Upper lobe of right lung (tissue), 1 donor: ENCODE results near the gene EFNA5. TPM values are rescaled to one million over a fixed set of nuclear protein-coding genes. Genes with fewer than 3 reads are reported as not detected.

ENCODE experiments used
- ATAC-seq: fragments of 200-7000 bp; cut with Tn5 transposase; one replicate; pipeline ENCODE4 v1.9.1; 2020; ENCODE audit warnings: mild to moderate bottlenecking, moderate library complexity
- DNase-seq: peaks from one replicate; pipeline ENCODE4 v3.0.0-alpha.2; 2020
- H3K27ac ChIP-seq: fragments of 200-600 bp; one replicate; pipeline ENCODE4 v1.8.0; 2022
- H3K27me3 ChIP-seq: fragments of 200-600 bp; one replicate; pipeline ENCODE4 v1.8.0; 2022; ENCODE audit warnings: mild to moderate bottlenecking
- H3K36me3 ChIP-seq: fragments of 200-600 bp; one replicate; pipeline ENCODE4 v1.8.0; 2022
- H3K4me1 ChIP-seq: fragments of 200-600 bp; one replicate; pipeline ENCODE4 v1.8.0; 2022
- H3K4me3 ChIP-seq: fragments of 200-600 bp; one replicate; pipeline ENCODE4 v1.8.0; 2022; ENCODE audit warnings: mild to moderate bottlenecking
- H3K9me3 ChIP-seq: fragments of 200-600 bp; one replicate; pipeline ENCODE4 v1.8.0; 2022
- CTCF ChIP-seq: fragments of 200-600 bp; IDR thresholded peaks from one replicate; pipeline ENCODE4 v1.8.0; 2022; ENCODE audit warnings: antibody characterized with exemption
- intact Hi-C: fragments of 100-400 bp; cut with DNase I; formaldehyde crosslinking; loops from one replicate; pipeline ENCODE4 v1.11.0; 2022
- total RNA-seq: library from RNA; stranded (reverse); fragmentation: NEBNext Ultra II Directional; extraction: Animal tissue kit (Norgen Biotek cat#: 25700); gene quantifications from one replicate; pipeline ENCODE4 v1.2.1, GENCODE V29; 2021
- donor health status: DM: no; HTN: yes; CAD: no; lungs with severe emphysema.

Gene EFNA5
- total RNA-seq, 1 donor from 2014 or later = 12.0 TPM

GRCh38 chr5:107467137-107467932 is 203.4 kb downstream of the EFNA5 start:
- no peak for DNase-seq
- intact Hi-C loops = no loop called here
- H3K36me3 ChIP-seq = no peaks in the 10 kb centered on the region
- H3K9me3 ChIP-seq = no peaks in the 10 kb centered on the region
- H3K27me3 ChIP-seq = no peaks in the 10 kb centered on the region
- peaks cover 9% of the 10 kb centered on the region for H3K4me1 ChIP-seq
- no peak overlapping the region for H3K27ac ChIP-seq
- H3K4me3 ChIP-seq = no peak overlapping the region
- ATAC-seq = no peak
- TF ChIP-seq CTCF = no peak

DNA sequence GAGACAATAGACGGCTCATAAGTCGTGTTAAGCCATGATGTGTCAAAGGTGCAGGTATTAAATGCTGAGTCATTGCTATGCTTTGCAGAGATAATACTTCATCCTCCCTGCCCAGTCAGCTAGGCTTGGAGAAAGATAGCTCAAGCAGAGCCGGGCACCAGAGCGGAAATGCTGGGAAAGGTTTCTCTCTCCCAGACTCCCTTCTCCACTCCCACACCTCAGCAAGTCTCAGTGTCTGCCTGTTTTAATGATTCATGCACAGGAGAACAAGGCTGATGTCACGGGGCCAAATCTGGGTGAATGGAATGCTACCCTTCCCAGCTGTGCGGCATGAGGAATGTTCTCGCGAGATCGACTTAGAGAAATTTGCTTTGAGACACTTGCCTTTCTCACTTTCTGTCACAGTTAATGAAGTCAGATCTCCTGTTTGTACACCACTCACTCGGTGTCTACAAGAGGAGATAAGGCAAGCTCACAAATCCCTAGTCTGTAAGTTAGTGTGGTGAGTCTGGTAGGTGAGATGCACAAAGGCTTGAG is 204.4 kb downstream of the EFNA5 start:
- Histone ChIP-seq H3K4me1 (peaks cover 9% of the 10 kb centered on the region), H3K27me3 (no peaks in the 10 kb centered on the region), H3K27ac (no peak overlapping the region), H3K9me3 (no peaks in the 10 kb centered on the region), H3K36me3 (no peaks in the 10 kb centered on the region), H3K4me3 (no peak overlapping the region)
- no peak for TF ChIP-seq CTCF
- ATAC-seq (no peak), DNase-seq (no peak)
- intact Hi-C loops = no loop called here

DNA sequence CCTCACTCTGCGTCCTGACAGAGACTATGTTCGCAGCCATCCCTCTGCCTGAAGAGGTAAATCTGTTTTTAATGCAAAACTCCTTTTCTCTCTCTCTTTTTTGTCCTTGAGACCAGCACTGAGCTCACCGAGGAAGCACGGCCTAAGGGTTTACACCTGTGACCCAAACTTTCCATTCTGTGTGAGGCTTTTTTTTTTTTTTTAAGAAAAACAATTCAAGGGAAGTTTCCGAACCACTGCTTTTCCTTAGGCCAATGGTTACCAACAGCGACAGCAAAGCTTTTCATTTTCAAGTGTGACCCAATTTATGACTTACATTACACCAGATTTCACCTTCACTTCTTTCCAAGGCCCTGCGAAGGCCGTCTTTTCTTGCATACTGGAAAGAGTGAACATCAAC is 205.9 kb downstream of the EFNA5 start:
- no peaks in the 10 kb centered on the region for H3K27me3 ChIP-seq
- no peak overlapping the region for H3K27ac ChIP-seq
- intact Hi-C loops = no loop called here
- no peaks in the 10 kb centered on the region for H3K9me3 ChIP-seq
- H3K4me1 ChIP-seq = peaks cover 7% of the 10 kb centered on the region
- no peak for DNase-seq
- no peak overlapping the region for H3K4me3 ChIP-seq
- no peak for ATAC-seq
- H3K36me3 ChIP-seq = no peaks in the 10 kb centered on the region
- TF ChIP-seq CTCF = no peak

DNA sequence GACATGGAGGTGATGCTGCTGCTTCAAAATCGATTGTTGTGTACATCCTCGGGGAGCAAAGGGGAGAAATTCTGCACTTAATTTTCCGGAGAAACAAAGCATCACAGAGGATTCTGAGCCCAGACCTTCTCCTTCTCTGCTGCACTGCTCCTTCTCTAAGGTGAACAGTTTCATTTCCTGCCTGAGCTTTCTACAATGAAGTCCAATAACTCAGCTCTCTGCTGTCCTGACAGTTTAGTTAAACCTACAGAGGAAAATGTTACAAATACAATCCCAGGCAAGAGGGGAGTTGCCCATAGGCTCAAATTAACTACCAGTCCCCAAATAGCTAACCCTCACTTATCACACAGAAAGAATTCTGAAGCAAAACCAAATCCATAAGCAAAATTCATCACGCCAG is 206.3 kb downstream of the EFNA5 start:
- Histone ChIP-seq H3K27ac (no peak overlapping the region), H3K27me3 (no peaks in the 10 kb centered on the region), H3K4me1 (peaks cover 5% of the 10 kb centered on the region), H3K4me3 (no peak overlapping the region), H3K9me3 (no peaks in the 10 kb centered on the region), H3K36me3 (no peaks in the 10 kb centered on the region)
- intact Hi-C loops = no loop called here
- ATAC-seq = no peak
- TF ChIP-seq CTCF = no peak
- DNase-seq = no peak

GRCh38 chr5:107463731-107464130 is 207.0 kb downstream of the EFNA5 start:
- no peak for TF ChIP-seq CTCF
- intact Hi-C loops = no loop called here
- DNase-seq (no peak), ATAC-seq (no peak)
- no peaks in the 10 kb centered on the region for H3K36me3 ChIP-seq
- no peak overlapping the region for H3K27ac ChIP-seq
- H3K4me3 ChIP-seq = no peak overlapping the region
- H3K9me3 ChIP-seq = no peaks in the 10 kb centered on the region
- H3K27me3 ChIP-seq = no peaks in the 10 kb centered on the region
- peaks cover 5% of the 10 kb centered on the region for H3K4me1 ChIP-seq
